ENCODE data around the gene DNAAF8.
A peak's percentile ranks its signal among the peaks of the same experiment; 100 is the strongest.

The DNAAF8 gene

GRCh38 chr16:4723071-4723767 is 11.1 kb upstream of the DNAAF8 start:
- no peak for TF ChIP-seq CTCF (IDR thresholded peaks at IDR 0.05; ENCODE audit: control insufficient read depth, insufficient read depth, low read depth, low read length, missing control alignments)
- no peak for DNase-seq (ENCODE audit: low read depth)
- H3K4me3 ChIP-seq (ENCODE audit: control insufficient read depth, low read depth, low read length), result no peak overlapping the region

- no peak for TF ChIP-seq CTCF (IDR thresholded peaks at IDR 0.05; ENCODE audit: control insufficient read depth, insufficient read depth, low read depth, low read length, missing control alignments)
- no peak for DNase-seq (ENCODE audit: low read depth)
- H3K4me3 ChIP-seq (ENCODE audit: control insufficient read depth, low read depth, low read length), result no peak overlapping the region
Measured at GRCh38 chr16:4724661-4725270, 9.6 kb upstream of the DNAAF8 start.

- H3K4me3 ChIP-seq (ENCODE audit: control insufficient read depth, low read depth, low read length), result no peak overlapping the region
- no peak for DNase-seq (ENCODE audit: low read depth)
- TF ChIP-seq CTCF (IDR thresholded peaks at IDR 0.05; ENCODE audit: control insufficient read depth, insufficient read depth, low read depth, low read length, missing control alignments), result no peak
Measured at GRCh38 chr16:4726616-4727015, 7.7 kb upstream of the DNAAF8 start.

- DNase-seq (ENCODE audit: low read depth), result no peak
- no peak overlapping the region for H3K4me3 ChIP-seq (ENCODE audit: control insufficient read depth, low read depth, low read length)
- no peak for TF ChIP-seq CTCF (IDR thresholded peaks at IDR 0.05; ENCODE audit: control insufficient read depth, insufficient read depth, low read depth, low read length, missing control alignments)
Measured at GRCh38 chr16:4728676-4729075, 5.7 kb upstream of the DNAAF8 start.

GRCh38 chr16:4729876-4730275 is 4.5 kb upstream of the DNAAF8 start:
- DNase-seq (ENCODE audit: low read depth), result no peak
- TF ChIP-seq CTCF (IDR thresholded peaks at IDR 0.05; ENCODE audit: control insufficient read depth, insufficient read depth, low read depth, low read length, missing control alignments), result no peak
- H3K4me3 ChIP-seq (ENCODE audit: control insufficient read depth, low read depth, low read length), result no peak overlapping the region

GRCh38 chr16:4733211-4733742 is 1.1 kb upstream of the DNAAF8 start:
- TF ChIP-seq CTCF (IDR thresholded peaks at IDR 0.05; ENCODE audit: control insufficient read depth, insufficient read depth, low read depth, low read length, missing control alignments), result no peak
- H3K4me3 ChIP-seq (ENCODE audit: control insufficient read depth, low read depth, low read length), result peak overlapping the region; percentile 93
- DNase-seq (ENCODE audit: low read depth), result no peak
